HG03432 (cell line): ENCODE results near the gene TOB1.

ENCODE experiments used
- ATAC-seq: cut with Tn5 transposase; IDR thresholded peaks from one replicate; pipeline ENCODE4 v1.9.1; 2021; ENCODE audit warnings: mild to moderate bottlenecking, moderate library complexity; ENCODE audit not compliant: unreplicated experiment

TOB1 gene, protein sequence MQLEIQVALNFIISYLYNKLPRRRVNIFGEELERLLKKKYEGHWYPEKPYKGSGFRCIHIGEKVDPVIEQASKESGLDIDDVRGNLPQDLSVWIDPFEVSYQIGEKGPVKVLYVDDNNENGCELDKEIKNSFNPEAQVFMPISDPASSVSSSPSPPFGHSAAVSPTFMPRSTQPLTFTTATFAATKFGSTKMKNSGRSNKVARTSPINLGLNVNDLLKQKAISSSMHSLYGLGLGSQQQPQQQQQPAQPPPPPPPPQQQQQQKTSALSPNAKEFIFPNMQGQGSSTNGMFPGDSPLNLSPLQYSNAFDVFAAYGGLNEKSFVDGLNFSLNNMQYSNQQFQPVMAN

DNA sequence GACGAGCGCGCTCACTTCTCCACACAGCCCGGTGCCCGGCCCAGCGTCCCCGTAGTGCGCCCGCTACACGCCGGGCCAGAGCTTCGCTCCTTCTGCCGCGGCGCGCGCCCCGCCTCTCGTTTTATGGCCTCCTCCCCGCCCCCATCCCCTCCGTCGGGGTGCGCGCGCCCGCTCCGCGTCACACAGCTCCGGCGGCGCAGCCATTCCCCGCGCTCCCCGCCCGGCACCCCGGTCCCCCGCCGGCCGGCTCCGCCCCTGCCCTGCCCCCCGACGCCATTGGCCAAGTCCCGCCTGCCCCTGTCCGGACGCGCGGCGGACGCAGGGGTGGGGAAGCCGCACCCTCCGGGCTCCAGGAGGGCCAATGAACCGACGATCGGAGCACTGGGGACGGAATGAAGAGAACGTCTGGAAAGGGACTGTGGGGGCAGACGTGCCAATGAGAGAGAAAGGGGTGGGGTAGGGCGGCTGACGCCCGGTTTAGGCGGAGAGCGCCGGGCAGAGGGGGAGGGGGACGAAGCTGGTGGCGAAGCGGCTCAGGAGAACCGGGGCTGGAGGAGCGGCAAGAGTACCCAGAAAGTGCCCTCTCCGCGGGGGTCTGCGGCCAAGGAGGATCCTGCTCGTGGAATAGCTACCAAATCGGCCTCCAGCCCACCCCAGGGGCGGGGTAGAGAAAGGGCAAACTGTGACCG lies at the start of gene TOB1:
TOB1 (minus strand) TSS at position 94 of the 689 bp plus-strand sequence. CDS start 2,337 bp downstream, outside the sequence.
- ATAC-seq = peak; percentile 65

DNA sequence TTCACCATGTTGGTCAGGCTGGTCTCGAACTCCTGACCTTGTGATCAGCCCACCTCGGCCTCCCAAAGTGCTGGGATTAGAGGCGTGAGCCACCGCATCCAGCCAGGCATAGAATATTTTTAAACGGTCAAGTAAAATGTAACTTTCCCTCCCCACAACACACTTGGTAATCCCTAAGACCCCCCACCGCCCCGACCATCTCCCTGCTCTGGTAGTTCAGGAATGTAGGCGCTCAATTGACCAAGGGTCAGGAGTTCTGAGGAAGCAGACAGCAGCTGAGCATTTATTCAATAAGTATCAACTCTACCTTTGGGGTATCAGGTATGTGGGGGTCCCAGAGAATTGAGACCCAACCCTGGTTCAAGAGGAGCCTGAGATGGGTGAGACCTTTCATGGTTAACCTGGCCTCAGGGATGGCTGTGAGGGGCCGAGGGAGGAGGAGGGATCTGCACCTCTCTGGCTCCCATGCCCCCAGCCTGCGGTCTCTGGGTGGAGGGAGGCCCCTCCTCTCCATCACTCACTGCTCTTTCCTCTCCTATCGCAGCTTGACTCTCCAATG lies 48.4 kb upstream of the TOB1 start:
- no peak for ATAC-seq

DNA sequence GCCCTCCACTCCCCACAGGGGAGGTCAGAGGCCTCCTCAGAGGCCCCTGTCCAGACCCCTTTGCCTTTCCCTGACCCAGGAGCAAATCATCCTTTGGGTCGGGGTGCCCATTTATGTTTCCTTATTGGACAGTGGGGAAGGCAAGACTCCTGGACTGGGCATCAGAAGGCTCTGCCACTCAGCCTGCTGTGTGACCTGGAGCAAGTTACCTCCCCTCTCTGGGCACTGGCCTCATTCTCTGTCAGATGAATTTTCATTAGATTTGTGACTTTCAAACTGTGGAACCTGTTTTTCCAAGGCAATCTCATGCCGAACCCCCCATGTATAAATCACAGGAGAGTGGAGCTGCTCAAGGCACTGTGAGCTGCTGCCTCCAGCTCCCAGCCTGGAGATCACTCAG lies 47.0 kb upstream of the TOB1 start:
- ATAC-seq = no peak

DNA sequence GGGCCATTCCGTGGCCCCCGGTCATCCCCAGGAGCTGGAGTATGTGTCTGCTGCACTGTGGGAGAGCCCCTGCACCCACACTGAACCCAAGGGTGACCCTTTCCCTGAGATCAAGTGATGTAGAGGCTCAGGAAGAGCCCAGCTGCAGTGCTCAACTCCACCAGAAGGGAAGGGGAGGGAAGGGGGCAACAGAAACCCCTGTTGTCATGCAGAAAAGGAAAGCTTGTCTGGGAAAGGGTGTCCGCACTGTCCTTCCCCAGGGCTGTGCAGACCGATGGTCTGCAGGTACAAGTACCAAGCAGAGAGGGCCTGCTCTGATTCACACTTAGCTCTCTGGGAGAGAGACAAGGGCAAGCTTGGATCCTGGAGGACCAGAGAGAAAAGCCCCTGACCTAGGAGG lies 45.7 kb upstream of the TOB1 start:
- ATAC-seq = no peak

DNA sequence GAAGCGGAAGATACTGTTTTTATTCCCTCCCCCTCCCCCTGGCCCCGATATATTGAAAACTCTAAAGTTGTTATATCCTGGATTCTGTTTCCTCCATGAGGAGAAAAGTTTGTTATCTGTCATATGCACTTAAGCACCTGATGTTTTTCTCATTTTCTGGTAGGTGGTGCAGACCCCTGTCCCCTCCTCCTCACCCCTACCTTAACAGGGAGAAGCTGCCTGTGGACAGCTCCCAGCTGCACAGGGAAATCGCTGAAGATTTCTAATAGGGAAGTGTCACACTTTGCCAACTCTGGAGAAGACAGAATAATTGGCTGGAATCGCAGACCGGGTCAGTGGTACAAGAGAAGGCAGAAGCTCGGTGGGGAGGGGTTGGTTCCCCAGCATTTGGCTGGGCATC lies 45.3 kb upstream of the TOB1 start:
- ATAC-seq = no peak

DNA sequence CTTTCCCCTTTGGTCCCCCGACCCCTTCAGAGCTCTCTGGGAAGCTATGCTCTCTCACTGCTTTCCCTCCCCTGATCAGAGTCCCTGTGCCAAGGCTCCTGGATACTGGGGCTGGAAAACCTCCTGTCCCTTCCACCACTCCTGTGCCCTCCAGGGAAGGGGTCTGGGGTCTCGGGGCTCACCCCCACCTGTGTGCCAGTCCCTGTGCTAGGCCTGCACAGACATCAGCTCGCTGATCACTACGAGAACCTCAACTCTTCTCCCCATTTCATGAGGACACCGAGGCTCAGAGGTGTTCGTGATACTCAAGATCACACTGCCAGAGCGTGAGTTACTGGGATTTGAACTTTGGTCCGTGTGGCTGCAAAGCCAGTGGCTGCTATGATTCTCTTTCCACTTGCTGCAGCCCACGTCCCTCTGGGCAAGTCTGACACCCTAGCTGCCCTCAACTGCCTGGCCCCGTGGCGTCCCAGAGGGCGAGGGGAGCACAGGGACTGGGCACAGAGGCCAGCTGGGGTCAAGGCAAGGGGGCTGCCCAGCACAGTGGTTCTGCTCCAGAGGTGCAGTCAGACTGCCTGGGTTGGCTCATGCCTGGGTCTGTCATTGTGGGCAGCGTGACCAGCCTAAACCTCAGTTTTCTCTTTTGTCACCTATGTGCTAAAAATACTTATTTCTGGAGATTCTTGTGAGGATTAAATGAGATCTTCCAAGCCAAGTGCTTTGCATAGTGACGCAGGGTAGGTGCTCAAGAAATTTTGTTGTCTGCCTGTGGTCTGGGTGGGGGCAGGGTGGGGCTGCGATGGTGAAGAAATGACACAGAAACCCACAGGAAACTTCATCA lies 43.8 kb upstream of the TOB1 start:
- ATAC-seq = no peak

DNA sequence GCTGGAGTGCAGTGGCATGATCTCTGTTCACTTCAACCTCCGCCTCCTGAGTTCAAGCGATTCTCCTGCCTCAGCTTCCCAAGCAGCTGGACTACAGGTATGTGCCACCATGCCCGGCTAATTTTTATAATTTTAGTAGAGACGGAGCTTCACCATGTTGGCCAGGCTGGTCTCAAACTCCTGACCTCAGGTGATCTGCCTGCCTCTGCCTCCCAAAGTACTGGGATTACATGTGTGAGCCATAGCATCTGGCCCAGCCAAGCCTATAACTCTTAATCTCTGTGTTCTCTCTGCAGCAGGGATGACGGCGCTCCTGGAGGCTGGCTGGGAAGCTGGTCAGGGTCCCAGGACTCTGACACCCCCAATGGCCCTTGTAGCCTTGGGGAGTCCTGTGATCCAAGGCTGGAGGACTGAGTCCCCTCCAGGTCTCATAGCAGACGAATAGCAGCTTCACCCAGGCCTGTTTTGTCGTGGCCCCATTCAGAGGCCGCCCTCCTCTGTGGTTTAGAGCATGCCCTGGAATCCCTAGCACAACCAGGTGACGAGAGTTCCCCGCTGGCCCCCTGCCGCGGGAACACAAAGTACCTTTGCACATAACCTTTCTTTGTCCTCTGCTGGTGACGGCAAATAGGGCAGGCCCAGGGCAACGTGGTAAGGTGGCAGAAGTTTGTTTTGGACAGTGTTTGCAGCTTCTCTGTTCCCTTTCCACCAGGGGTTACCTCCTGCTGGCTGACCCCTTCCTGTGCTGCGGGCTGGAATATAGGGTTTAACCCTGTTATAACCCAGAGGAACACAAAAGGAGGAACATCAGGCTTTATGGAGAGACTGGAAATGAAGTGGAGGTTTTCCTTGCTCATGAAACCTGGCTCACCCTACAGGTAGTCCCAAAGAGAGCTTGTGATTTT lies 43.0 kb upstream of the TOB1 start:
- ATAC-seq = no peak

DNA sequence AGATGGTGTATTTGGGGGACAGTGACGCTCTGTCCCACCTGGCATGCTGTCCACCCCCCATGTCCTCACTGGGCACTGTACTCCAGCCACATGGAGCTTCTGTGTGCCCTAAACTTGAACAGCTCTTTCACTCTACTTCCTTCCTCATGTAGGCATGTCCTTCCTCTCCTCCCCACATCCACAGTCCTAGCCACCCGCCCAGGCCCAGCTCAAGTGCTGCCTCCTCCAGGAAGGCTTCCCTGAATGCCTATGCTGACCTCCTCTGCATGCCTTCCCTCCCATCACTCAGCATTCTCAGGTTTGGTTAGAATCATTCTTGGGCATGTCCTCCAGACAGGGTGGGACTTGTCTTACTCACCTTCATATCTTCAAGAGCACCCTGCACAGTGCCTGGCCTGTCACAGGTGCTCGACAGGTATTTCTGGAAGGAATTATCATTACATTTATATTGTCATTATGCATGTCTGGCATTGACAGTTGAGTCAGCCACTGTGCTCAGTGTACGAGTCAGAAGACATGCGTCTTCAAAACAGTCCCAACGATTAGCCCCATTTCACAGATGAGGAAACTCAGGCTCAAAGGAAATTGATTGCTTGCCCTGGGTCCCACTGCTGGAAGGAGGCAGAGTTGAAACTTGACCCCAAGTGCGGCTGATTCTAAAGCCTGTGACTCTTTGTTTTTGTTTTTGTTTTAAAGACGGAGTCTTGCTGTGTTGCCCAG lies 42.1 kb upstream of the TOB1 start:
- no peak for ATAC-seq

DNA sequence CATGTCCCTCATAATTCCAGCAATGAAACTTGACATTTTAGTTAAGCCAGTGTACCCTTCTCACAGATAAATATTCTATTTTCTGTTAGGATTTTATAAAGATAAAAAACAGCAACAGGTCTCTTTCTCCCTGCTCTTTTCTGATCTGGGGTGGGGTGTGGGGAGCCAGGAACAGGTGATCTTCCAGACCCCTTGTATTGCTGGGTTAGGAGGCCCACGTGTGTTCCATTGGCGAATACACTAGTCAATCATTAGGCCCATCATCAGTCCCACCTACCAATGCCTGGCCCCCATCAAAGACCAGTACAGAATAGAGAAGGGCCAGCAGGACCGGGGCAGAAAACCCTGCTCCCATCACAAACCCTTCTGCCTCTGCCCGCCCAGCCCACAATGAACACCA lies 40.3 kb upstream of the TOB1 start:
- ATAC-seq = no peak

DNA sequence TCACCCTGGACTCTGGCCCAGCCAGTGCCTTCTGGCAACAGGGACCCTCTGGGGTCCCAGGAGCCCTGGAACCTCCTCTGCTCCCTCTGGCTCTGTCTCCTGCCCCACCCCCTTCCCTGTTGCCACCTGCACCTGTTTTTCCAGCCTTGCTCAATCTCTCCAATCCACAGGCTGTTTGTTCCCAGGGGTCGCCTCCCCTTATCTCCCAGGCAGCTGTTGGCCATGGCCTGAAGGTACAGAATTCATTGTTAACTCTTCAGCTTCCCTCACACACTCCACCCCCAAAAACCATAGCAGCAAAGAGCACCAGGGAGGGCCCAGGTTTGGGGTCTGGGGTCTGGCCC lies 39.3 kb upstream of the TOB1 start:
- no peak for ATAC-seq

DNA sequence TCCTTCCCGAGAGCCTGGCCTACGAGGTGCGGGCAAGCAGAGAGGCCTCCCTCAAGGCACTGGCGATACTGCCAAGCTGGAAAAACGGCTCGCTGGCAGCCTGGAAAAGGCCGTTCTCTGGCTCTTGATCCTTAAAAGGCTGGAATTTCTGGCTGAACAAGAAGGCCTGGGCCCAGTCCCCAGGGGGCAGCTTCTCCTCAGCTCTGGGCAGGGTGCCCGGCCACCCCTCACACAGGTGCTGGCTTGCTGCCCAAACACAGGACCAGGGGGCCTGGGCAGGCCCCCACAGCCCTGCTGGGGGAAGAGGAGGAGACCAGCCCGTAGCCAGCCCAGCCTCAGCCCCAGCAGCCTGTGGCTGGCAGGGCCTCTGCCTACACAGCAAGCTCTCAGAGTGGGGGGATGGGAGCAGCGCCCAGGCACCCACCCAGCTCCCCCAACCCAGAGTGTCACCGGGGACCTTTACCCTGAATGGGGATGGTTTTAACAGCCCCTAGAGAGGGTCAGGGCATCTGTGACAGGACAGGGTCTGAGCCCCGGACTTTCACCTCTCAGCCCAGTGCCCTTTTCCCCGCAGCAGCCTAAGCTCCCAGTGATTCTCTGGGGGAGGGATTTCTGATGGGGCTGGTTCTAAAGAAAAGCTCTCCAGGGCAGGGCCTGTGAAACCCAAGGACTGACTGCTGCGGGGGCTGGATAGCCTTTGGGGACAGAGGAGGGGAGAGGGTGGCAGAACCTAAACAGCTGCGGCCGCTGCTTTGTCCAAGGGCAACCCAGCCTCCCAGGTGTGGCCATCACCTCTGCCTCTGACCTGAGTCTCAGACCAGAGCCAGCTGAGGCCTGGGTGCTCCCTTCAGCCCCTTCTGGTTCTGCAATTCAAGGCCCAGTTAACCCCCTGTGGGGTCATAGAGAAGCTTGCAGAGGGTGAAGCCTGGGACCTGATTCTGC lies 38.6 kb upstream of the TOB1 start:
- no peak for ATAC-seq

DNA sequence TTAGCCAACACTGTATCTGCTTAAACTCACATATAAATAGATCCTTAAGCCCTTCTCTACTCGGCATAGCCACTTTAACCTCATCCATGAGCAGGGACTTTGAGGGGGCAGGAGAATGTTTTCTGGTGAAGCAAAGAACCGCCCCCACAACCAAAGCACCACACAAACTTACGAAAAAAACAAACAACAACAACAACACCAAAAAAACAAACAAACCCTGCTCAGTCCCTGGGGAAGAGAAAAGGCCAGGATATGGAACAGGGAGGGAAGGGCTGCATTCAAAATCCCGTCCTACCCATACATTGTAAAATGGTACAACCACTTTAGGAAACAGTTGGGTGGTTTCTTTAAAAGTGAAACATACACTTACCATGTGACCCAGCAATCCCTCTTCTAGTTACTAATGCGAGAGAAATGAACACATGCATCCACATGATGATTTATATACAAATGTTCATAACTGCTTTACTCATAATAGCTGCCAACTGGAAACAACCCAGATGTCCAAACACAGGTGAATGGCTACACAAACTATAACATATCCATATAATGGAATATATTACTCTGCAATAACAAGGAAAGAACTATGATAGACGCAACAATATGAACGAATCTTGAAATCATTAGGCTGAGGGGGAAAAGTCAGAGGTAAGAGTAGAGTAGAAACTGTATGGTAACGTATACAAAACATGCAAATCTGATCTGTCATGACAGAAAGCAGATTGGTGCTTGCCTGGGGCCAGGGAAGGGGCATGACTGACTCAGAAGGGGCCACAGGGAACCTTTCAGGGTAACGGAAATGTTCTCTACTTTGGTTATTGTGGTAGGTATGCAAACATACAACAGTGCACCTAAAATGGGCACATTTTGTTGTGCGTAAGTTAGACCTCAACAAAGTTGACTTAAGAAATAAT lies 37.7 kb upstream of the TOB1 start:
- no peak for ATAC-seq

DNA sequence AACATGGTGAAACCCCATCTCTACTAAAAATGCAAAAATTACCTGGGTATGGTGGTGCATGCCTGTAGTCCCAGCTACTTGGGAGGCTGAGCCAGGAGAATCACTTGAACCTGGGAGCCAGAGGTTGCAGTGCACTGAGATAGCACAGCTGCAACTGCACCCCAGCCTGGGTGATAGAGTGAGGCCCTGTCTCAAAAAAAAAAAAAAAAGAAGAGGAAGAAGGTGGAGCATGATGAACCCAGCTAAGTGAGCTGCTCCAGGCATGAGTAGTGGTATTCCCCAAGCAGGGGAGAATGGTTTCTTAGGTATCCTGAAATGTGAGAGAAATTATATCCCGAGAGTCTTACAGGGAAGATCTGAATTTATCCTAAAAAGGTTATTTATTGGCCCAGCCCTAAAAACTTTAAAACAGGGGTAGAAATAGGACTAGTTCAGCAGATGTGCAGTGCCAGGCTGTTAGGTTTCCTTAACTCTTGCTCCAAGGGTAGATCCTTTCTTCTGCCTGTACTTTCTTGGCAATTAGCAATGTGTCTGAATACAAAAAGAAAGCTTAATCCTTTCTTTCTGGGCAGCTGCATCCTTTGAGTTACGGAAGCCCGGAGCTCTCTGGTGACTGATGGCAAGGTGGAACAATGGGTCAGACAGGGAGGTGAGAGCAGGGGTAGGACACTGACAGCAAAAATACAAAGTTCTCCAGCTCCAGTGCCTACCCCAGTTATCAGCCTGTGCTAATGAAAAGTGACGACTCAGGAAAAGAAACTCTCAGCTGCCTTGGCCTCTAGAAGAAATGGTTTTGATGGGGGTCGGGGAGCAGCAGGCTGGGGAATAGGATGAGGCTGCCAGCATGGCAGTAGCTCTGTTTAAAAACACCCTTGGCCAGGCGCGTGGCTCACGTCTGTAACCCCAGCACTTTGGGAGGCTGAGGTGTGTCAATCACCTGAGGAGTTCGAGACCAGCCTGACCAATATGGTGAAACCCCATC lies 36.5 kb upstream of the TOB1 start:
- ATAC-seq = no peak

DNA sequence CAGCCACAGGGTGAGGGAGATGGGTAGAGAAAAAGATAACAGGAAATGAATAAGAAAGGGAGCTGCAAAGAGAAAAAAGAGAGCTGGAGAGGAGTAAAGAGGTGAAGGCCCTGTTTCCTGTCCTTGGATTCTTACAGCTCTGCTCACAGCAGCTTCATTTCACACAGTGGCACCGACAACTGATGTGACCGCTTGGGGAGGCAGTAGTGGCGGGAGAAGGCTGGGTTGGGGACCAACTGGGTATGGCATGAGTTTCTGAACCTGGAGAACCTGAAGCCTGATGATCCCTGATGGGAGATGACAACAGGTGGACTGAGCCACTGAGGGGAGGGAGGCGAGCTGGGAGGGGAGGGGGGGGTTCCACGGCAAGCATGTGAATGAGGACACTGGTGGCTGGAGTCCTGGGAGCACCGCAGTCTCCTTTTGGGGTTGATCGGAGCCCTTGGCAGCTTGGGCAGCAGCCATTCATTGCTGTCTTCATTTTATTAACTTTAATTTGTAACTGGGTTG lies 34.3 kb upstream of the TOB1 start:
- ATAC-seq = no peak

DNA sequence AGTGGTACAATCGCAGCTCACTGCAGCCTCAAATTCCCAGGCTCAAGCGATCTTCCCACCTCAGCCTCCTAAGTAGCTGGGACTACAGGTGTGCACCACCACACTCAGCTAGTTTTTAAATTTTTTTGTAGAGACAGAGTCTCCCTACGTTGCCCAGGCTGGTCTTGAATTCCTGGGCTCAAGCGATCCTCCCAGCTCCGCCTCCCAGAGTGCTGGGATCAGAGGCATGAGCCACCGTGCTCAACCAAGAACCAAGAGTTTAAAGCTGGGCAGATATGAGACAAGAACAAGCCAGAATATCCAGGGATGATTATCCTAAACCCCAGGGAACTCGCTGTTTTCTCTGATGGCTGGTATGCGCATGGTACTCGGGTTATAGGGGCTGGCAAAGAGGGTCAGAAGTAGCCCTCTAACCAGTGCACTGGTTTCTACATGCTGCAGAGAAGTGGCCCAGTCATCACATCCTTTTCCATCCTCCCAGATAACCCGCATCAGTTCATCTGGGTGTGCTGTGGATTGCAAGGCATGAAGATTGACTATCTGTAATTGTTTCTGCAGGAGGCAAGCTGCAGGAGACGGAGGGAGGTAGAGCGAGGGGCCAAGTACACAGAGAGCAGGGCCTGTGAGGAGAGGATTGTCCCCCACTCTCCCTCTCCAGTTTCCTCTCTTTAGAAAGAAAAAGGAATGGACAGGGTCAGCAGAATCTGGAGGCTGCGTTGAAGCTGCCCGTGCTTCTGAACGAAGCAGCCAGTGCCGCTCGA lies 33.6 kb upstream of the TOB1 start:
- no peak for ATAC-seq
